Loucy (cell line): Measurements from ENCODE around the gene ZIC1.

Experiments
- H2AFZ ChIP-seq: fragments of 200-600 bp; sonication (generic); 2 replicates; pipeline ENCODE4 v1.6.0; 2016; ENCODE audit warnings: antibody characterized with exemption, mild to moderate bottlenecking, low read length, moderate library complexity
- H3F3A ChIP-seq: fragments of 200-600 bp; 2 replicates; pipeline ENCODE4 v1.6.0; 2016; ENCODE audit warnings: antibody characterized with exemption, low read depth, mild to moderate bottlenecking
- H3K27me3 ChIP-seq: fragments of 200-600 bp; sonication (generic); 2 replicates; pipeline ENCODE4 v1.6.1; 2014; ENCODE audit warnings: low read length, mild to moderate bottlenecking; ENCODE audit not compliant: insufficient read depth, poor library complexity, severe bottlenecking
- H3K36me3 ChIP-seq: fragments of 200-600 bp; sonication (generic); 2 replicates; pipeline ENCODE4 v1.6.1; 2016; ENCODE audit warnings: low read length; ENCODE audit not compliant: insufficient read depth
- H3K4me1 ChIP-seq: fragments of 200-600 bp; sonication (generic); 2 replicates; pipeline ENCODE4 v1.5.1; 2014; ENCODE audit warnings: low read length, mild to moderate bottlenecking; ENCODE audit not compliant: insufficient read depth, poor library complexity, severe bottlenecking
- H3K4me2 ChIP-seq: fragments of 200-600 bp; sonication (generic); 2 replicates; pipeline ENCODE4 v1.6.0; 2014; ENCODE audit warnings: antibody characterized with exemption, low read length, low read depth, mild to moderate bottlenecking; ENCODE audit not compliant: poor library complexity, severe bottlenecking
- H3K4me3 ChIP-seq: fragments of 200-600 bp; sonication (generic); 2 replicates; pipeline ENCODE4 v1.5.1; 2014; ENCODE audit warnings: low read length, mild to moderate bottlenecking, mixed read lengths; ENCODE audit not compliant: poor library complexity, severe bottlenecking
- H3K79me2 ChIP-seq: fragments of 200-600 bp; sonication (generic); 2 replicates; pipeline ENCODE4 v1.6.1; 2014; ENCODE audit warnings: low read length; ENCODE audit not compliant: insufficient read depth
- H3K9ac ChIP-seq: fragments of 200-600 bp; sonication (generic); 2 replicates; pipeline ENCODE4 v1.6.0; 2014; ENCODE audit warnings: mild to moderate bottlenecking, low read depth, low read length, moderate library complexity; ENCODE audit not compliant: poor library complexity, severe bottlenecking
- H3K9me2 ChIP-seq: fragments of 200-600 bp; sonication (generic); replicated peaks from 2 replicates; pipeline ENCODE4 v1.6.1; 2016; ENCODE audit warnings: low read depth, low read length, mixed read lengths
- H3K9me3 ChIP-seq: fragments of 200-600 bp; sonication (generic); 2 replicates; pipeline ENCODE4 v1.6.1; 2014; ENCODE audit warnings: mild to moderate bottlenecking, antibody characterized with exemption, low read length, low read depth; ENCODE audit not compliant: insufficient read depth
- H4K20me1 ChIP-seq: fragments of 200-600 bp; sonication (generic); 2 replicates; pipeline ENCODE4 v1.6.0; 2014; ENCODE audit warnings: antibody characterized with exemption, low read length, mild to moderate bottlenecking; ENCODE audit not compliant: insufficient read depth, poor library complexity, severe bottlenecking
- CTCF ChIP-seq: fragments of 200-600 bp; sonication (generic); conservative IDR thresholded peaks from 2 replicates; pipeline ENCODE4 v1.5.1; 2014; ENCODE audit warnings: mild to moderate bottlenecking, antibody characterized with exemption, low read length
- EZH2phosphoT487 ChIP-seq: fragments of 200-600 bp; IDR thresholded peaks from 2 replicates; pipeline ENCODE4 v1.6.1; 2018; ENCODE audit warnings: antibody characterized with exemption, mild to moderate bottlenecking, moderate library complexity, borderline replicate concordance

Gene ZIC1

GRCh38 chr3:147367676-147368075, 41.5 kb upstream of the ZIC1 start:
- no peaks in the 10 kb centered on the region for H3K9me3 ChIP-seq
- no peaks in the 10 kb centered on the region for H3K79me2 ChIP-seq
- TF ChIP-seq EZH2phosphoT487 (no peak), CTCF (no peak)
- no peaks in the 10 kb centered on the region for H3K9me2 ChIP-seq
- H4K20me1 ChIP-seq: no peaks in the 10 kb centered on the region
- H3K4me3 ChIP-seq: no peak overlapping the region
- H3K4me1 ChIP-seq: no peaks in the 10 kb centered on the region
- no peak overlapping the region for H3K4me2 ChIP-seq
- peaks cover 17% of the 10 kb centered on the region for H3K27me3 ChIP-seq
- H3K36me3 ChIP-seq: no peaks in the 10 kb centered on the region
- H3F3A ChIP-seq: no peaks in the 10 kb centered on the region
- H2AFZ ChIP-seq: no peak overlapping the region
- H3K9ac ChIP-seq: no peak overlapping the region

- no peak overlapping the region for H3K4me3 ChIP-seq
- peaks cover 17% of the 10 kb centered on the region for H3K27me3 ChIP-seq
- no peak overlapping the region for H2AFZ ChIP-seq
- TF ChIP-seq EZH2phosphoT487 (no peak), CTCF (no peak)
- H3K9me2 ChIP-seq: no peaks in the 10 kb centered on the region
- no peak overlapping the region for H3K4me2 ChIP-seq
- H3K79me2 ChIP-seq: no peaks in the 10 kb centered on the region
- H4K20me1 ChIP-seq: no peaks in the 10 kb centered on the region
- H3K9me3 ChIP-seq: no peaks in the 10 kb centered on the region
- H3K4me1 ChIP-seq: no peaks in the 10 kb centered on the region
- no peaks in the 10 kb centered on the region for H3K36me3 ChIP-seq
- no peak overlapping the region for H3K9ac ChIP-seq
- H3F3A ChIP-seq: no peaks in the 10 kb centered on the region
These were observed 41.0 kb upstream of the ZIC1 start for GRCh38 chr3:147368151-147368550.

GRCh38 chr3:147368561-147369221, 40.5 kb upstream of the ZIC1 start:
- Histone ChIP-seq H3K4me2 (no peak overlapping the region), H3K9ac (no peak overlapping the region), H2AFZ (no peak overlapping the region), H3K9me3 (no peaks in the 10 kb centered on the region), H3F3A (no peaks in the 10 kb centered on the region), H3K36me3 (no peaks in the 10 kb centered on the region), H3K9me2 (no peaks in the 10 kb centered on the region), H3K4me3 (no peak overlapping the region), H4K20me1 (no peaks in the 10 kb centered on the region), H3K79me2 (no peaks in the 10 kb centered on the region), H3K27me3 (peaks cover 17% of the 10 kb centered on the region), H3K4me1 (no peaks in the 10 kb centered on the region)
- TF ChIP-seq CTCF: no peak
- TF ChIP-seq EZH2phosphoT487: no peak
